H1 (cell line): ENCODE results near the gene TMPRSS11E.

Source experiments
- CEBPB ChIP-seq: IDR thresholded peaks from 2 replicates; pipeline ENCODE4 v1.6.1; 2012; ENCODE audit warnings: low read depth, low read length
- EP300 ChIP-seq, 2 experiments: IDR thresholded peaks; 1 replicate in 1 of 2; 2 replicates in 1 of 2; pipeline ENCODE4 v1.6.1; 2011 to 2012; ENCODE audit warnings: low read depth in 2 of 2, low read length in 2 of 2, mild to moderate bottlenecking in 2 of 2, borderline replicate concordance in 1 of 2, inconsistent platforms in 1 of 2, moderate library complexity in 1 of 2
- POLR2A ChIP-seq, 2 experiments: IDR thresholded peaks; 1 replicate in 1 of 2; 2 replicates in 1 of 2; pipeline ENCODE4 v1.6.1; 2011; ENCODE audit warnings: low read depth in 2 of 2, low read length in 2 of 2, mild to moderate bottlenecking in 2 of 2; ENCODE audit errors: control extremely low read depth in 1 of 2
- RNF2 ChIP-seq: fragments of 200-900, 300-1000 bp; sonication (generic); IDR thresholded peaks from 2 replicates; pipeline ENCODE4 v1.7.1; 2016; ENCODE audit warnings: borderline replicate concordance, low read depth, mild to moderate bottlenecking, antibody characterized with exemption, low read length; ENCODE audit not compliant: poor library complexity, severe bottlenecking; ENCODE audit errors: missing control alignments
- SIN3A ChIP-seq, 2 experiments: IDR thresholded peaks in 1 of 2; conservative IDR thresholded peaks in 1 of 2; 2 replicates each; pipeline ENCODE4 v1.6.1; 2011 to 2012; ENCODE audit warnings: low read length in 2 of 2, improper control_type of control experiment in 1 of 2, low read depth in 1 of 2, mild to moderate bottlenecking in 1 of 2
- SIX5 ChIP-seq: IDR thresholded peaks from 2 replicates; pipeline ENCODE4 v1.6.1; 2011; ENCODE audit warnings: mild to moderate bottlenecking, low read depth, low read length
- SP2 ChIP-seq: IDR thresholded peaks from 2 replicates; pipeline ENCODE4 v1.6.1; 2012; ENCODE audit warnings: mild to moderate bottlenecking, low read length, inconsistent platforms
- SRF ChIP-seq: IDR thresholded peaks from 2 replicates; pipeline ENCODE4 v1.6.1; 2011; ENCODE audit warnings: mild to moderate bottlenecking, low read depth, low read length, moderate library complexity
- ZNF274 ChIP-seq: IDR thresholded peaks from 2 replicates; pipeline ENCODE4 v1.7.0; 2012; ENCODE audit warnings: low read length, borderline replicate concordance; ENCODE audit errors: extremely low read depth
- TF ChIP-seq, protein P1 (sequence below), 3 experiments: IDR thresholded peaks; 1 replicate in 2 of 3; 2 replicates in 1 of 3; pipeline versions ENCODE4 v1.5.1 to v1.6.1; 2011; ENCODE audit warnings: low read length in 3 of 3, mild to moderate bottlenecking in 3 of 3, inconsistent platforms in 2 of 3, low read depth in 1 of 3, moderate library complexity in 1 of 3; ENCODE audit not compliant: insufficient read depth in 1 of 3; ENCODE audit errors: control extremely low read depth in 1 of 3

- TF ChIP-seq ZNF274, result no peak
- TF ChIP-seq CEBPB, result no peak
- TF ChIP-seq, protein P1, sequence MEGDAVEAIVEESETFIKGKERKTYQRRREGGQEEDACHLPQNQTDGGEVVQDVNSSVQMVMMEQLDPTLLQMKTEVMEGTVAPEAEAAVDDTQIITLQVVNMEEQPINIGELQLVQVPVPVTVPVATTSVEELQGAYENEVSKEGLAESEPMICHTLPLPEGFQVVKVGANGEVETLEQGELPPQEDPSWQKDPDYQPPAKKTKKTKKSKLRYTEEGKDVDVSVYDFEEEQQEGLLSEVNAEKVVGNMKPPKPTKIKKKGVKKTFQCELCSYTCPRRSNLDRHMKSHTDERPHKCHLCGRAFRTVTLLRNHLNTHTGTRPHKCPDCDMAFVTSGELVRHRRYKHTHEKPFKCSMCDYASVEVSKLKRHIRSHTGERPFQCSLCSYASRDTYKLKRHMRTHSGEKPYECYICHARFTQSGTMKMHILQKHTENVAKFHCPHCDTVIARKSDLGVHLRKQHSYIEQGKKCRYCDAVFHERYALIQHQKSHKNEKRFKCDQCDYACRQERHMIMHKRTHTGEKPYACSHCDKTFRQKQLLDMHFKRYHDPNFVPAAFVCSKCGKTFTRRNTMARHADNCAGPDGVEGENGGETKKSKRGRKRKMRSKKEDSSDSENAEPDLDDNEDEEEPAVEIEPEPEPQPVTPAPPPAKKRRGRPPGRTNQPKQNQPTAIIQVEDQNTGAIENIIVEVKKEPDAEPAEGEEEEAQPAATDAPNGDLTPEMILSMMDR (IDR thresholded peaks at IDR 0.05; ENCODE audit: control extremely low read depth in 1 of 3, insufficient read depth in 1 of 3, low read depth in 1 of 3, low read length in 3 of 3), result no peak
- no peak for TF ChIP-seq SP2
- no peak for TF ChIP-seq SRF
- no peak for TF ChIP-seq EP300 (IDR thresholded peaks at IDR 0.05; ENCODE audit: borderline replicate concordance in 1 of 2, low read depth in 2 of 2, low read length in 2 of 2)
- TF ChIP-seq SIX5, result no peak
- TF ChIP-seq POLR2A (IDR thresholded peaks at IDR 0.05; ENCODE audit: control extremely low read depth in 1 of 2, low read depth in 2 of 2, low read length in 2 of 2), result no peak
- no peak for TF ChIP-seq SIN3A (conservative IDR thresholded peaks at IDR 0.05 in 1 of 2, IDR thresholded peaks at IDR 0.05 in 1 of 2; ENCODE audit: low read depth in 1 of 2, low read length in 2 of 2)
- no peak for TF ChIP-seq RNF2
Measured at GRCh38 chr4:68416591-68416990, 30.7 kb upstream of the TMPRSS11E start.
